PC-9 (cell line): ENCODE measurements around the gene ALX4. TPM values are rescaled to one million over a fixed set of nuclear protein-coding genes. Genes with fewer than 3 reads are reported as not detected.

ENCODE experiments used
- BruUV-seq: library from RNA; stranded (reverse); fragments of 400-500 nt; replicated peaks from 2 replicates; lab custom pipeline; 2021; lab: Mats Ljungman, UMichigan
- CTCF ChIA-PET: fragments of 300-600 bp; sonication (Branson Sonifier 250); formaldehyde crosslinking; loops from one replicate; lab custom pipeline; 2022; ENCODE audit warnings: antibody characterized with exemption; lab: Charles Lee
- POLR2A ChIA-PET: fragments of 300-600 bp; sonication (Branson Sonifier 250); formaldehyde crosslinking; loops from one replicate; lab custom pipeline; 2022; ENCODE audit warnings: antibody characterized with exemption; ENCODE audit not compliant: unreplicated experiment; lab: Charles Lee
- DNase-seq, 2 experiments: peaks; one replicate each; pipeline versions ENCODE4 v3.0.0 to v3.0.0-alpha.2; 2015 to 2022; ENCODE audit warnings: mixed read lengths in 1 of 2
- H2AFZ ChIP-seq: fragments of 200-600 bp; sonication (generic); 2 replicates; pipeline ENCODE4 v1.8.1; 2017; ENCODE audit warnings: antibody characterized with exemption
- H3F3A ChIP-seq: fragments of 200-600 bp; sonication (generic); 2 replicates; pipeline ENCODE4 v1.8.1; 2017; ENCODE audit warnings: antibody characterized with exemption, mild to moderate bottlenecking, low read depth; ENCODE audit not compliant: insufficient read depth
- H3K27ac ChIP-seq: fragments of 200-600 bp; sonication (generic); 2 replicates; pipeline ENCODE4 v1.6.1; 2016; ENCODE audit warnings: mixed run types
- H3K27me3 ChIP-seq: fragments of 200-600 bp; sonication (generic); 2 replicates; pipeline ENCODE4 v1.6.1; 2016; ENCODE audit warnings: low read depth, mixed run types; ENCODE audit not compliant: insufficient read depth
- H3K36me3 ChIP-seq: fragments of 200-600 bp; sonication (generic); 2 replicates; pipeline ENCODE4 v1.6.1; 2016; ENCODE audit warnings: low read depth, mixed run types
- H3K4me1 ChIP-seq: fragments of 200-600 bp; sonication (generic); replicated peaks from 2 replicates; pipeline ENCODE4 v1.6.1; 2016; ENCODE audit warnings: mixed run types; ENCODE audit not compliant: insufficient read depth
- H3K4me2 ChIP-seq: fragments of 200-600 bp; sonication (generic); 2 replicates; pipeline ENCODE4 v1.6.1; 2017; ENCODE audit warnings: mixed run types
- H3K4me3 ChIP-seq: fragments of 200-600 bp; sonication (generic); 2 replicates; pipeline ENCODE4 v1.6.1; 2016; ENCODE audit warnings: mixed run types
- H3K79me2 ChIP-seq: fragments of 200-600 bp; sonication (generic); 2 replicates; pipeline ENCODE4 v1.6.1; 2017; ENCODE audit warnings: low read depth, mixed run types
- H3K9me2 ChIP-seq: fragments of 200-600 bp; sonication (generic); 2 replicates; pipeline ENCODE4 v1.8.1; 2017; ENCODE audit warnings: mild to moderate bottlenecking; ENCODE audit not compliant: insufficient read depth
- H3K9me3 ChIP-seq: fragments of 200-600 bp; sonication (generic); 2 replicates; pipeline ENCODE4 v1.8.1; 2016; ENCODE audit warnings: low read depth; ENCODE audit not compliant: insufficient read depth
- H4K20me1 ChIP-seq: fragments of 200-600 bp; sonication (generic); 2 replicates; pipeline ENCODE4 v1.8.1; 2017; ENCODE audit not compliant: insufficient read depth
- EZH2 ChIP-seq: fragments of 200-600 bp; sonication (generic); IDR thresholded peaks from 2 replicates; pipeline ENCODE4 v1.8.0; 2017; ENCODE audit warnings: antibody characterized with exemption, low read depth
- intact Hi-C: fragments of 100-400 bp; cut with micrococcal nuclease; formaldehyde crosslinking; loops from one replicate; pipeline ENCODE4 v1.10.0; 2022; ENCODE audit not compliant: unreplicated experiment
- total RNA-seq: library from RNA; stranded (reverse); gene quantifications from 2 replicates; pipeline ENCODE4 v1.2.3, GENCODE V29; 2021
- TF ChIP-seq, protein P1 (sequence below): fragments of 200-600 bp; sonication (generic); conservative IDR thresholded peaks from 2 replicates; pipeline ENCODE4 v1.6.1; 2017; ENCODE audit warnings: mixed run types, antibody characterized with exemption, mild to moderate bottlenecking, moderate library complexity

Gene ALX4
- total RNA-seq, 1 experiment from 2014 or later = not detected

DNA sequence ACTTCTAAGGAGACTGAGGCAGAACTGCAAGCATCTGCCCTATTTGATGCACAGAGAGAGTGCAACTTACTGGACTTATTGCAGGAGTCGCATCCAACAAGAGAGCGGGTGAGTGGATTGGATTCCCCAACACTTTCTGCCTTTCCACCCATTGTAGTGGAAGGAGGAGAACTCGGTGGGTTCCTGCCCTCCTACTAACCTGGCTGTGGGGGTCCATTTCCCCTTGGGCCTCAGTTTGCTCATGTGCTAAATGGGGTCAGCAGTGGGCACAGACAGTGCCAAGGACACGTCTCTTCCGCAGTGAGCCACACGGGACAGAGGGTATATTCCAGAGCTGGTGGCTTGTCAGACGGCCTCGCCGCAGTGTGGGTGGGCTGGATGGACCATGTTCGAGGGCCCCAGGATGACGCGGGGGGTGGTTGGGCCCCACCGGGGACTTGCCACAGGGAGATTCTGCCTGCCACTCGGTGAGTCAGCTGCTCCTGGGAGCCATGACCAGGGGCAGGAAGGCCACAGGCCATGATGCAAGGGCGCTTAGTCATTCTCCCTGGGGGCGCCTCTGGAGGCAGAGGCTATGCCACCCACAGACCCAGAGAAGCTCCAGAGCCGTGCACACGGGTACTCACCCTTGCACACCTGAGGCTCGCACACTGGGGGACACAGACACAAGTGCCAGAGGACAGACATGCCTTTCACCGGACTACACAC, 8.2 kb downstream of the ALX4 start:
- no peaks in the 10 kb centered on the region for H3K36me3 ChIP-seq
- ChIA-PET POLR2A (interaction anchor here (0.5 to 0.6 kb wide), 2 partner anchors 879 to 990 kb away, joined by 3 to 4 read pairs; no protein-coding TSS in a partner anchor), CTCF (no interaction called here)
- DNase-seq = peak; percentile 74 to 80
- H4K20me1 ChIP-seq = no peaks in the 10 kb centered on the region
- H3K27me3 ChIP-seq = peaks cover 8% of the 10 kb centered on the region; the same call in 1 of the 2 replicates
- H3F3A ChIP-seq = peaks cover 12% of the 10 kb centered on the region; the same call in 1 of the 2 replicates
- peak overlapping the region; percentile 50 for H3K27ac ChIP-seq
- intact Hi-C loops = no loop called here
- H3K79me2 ChIP-seq = no peaks in the 10 kb centered on the region
- peaks cover 32% of the 10 kb centered on the region for H3K4me1 ChIP-seq
- no peak overlapping the region for H2AFZ ChIP-seq
- no peak for TF ChIP-seq EZH2
- TF ChIP-seq, protein P1, sequence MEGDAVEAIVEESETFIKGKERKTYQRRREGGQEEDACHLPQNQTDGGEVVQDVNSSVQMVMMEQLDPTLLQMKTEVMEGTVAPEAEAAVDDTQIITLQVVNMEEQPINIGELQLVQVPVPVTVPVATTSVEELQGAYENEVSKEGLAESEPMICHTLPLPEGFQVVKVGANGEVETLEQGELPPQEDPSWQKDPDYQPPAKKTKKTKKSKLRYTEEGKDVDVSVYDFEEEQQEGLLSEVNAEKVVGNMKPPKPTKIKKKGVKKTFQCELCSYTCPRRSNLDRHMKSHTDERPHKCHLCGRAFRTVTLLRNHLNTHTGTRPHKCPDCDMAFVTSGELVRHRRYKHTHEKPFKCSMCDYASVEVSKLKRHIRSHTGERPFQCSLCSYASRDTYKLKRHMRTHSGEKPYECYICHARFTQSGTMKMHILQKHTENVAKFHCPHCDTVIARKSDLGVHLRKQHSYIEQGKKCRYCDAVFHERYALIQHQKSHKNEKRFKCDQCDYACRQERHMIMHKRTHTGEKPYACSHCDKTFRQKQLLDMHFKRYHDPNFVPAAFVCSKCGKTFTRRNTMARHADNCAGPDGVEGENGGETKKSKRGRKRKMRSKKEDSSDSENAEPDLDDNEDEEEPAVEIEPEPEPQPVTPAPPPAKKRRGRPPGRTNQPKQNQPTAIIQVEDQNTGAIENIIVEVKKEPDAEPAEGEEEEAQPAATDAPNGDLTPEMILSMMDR = no peak
- H3K4me2 ChIP-seq = peak overlapping the region; percentile 60
- H3K9me3 ChIP-seq = no peaks in the 10 kb centered on the region
- no peak overlapping the region; the same call in 1 of the 2 replicates for H3K4me3 ChIP-seq
- BruUV-seq = no TSS peak
- no peaks in the 10 kb centered on the region for H3K9me2 ChIP-seq

- ChIA-PET CTCF (no interaction called here), POLR2A (interaction anchor here (0.6 kb wide), 1 partner anchor 880 kb away, joined by 3 read pairs; no protein-coding TSS in a partner anchor)
- Histone ChIP-seq H3K4me3 (no peak overlapping the region), H2AFZ (no peak overlapping the region), H3K36me3 (no peaks in the 10 kb centered on the region), H3F3A (peaks cover 12% of the 10 kb centered on the region; the same call in 1 of the 2 replicates), H4K20me1 (no peaks in the 10 kb centered on the region), H3K27ac (peak overlapping the region; percentile 50), H3K27me3 (0 out of 2 replicates have a peak, but pooled peaks cover 3% of the 10 kb centered on the region), H3K79me2 (no peaks in the 10 kb centered on the region), H3K4me1 (peaks cover 32% of the 10 kb centered on the region), H3K4me2 (peak overlapping the region; percentile 60), H3K9me3 (no peaks in the 10 kb centered on the region), H3K9me2 (no peaks in the 10 kb centered on the region)
- peak; percentile 61 for DNase-seq
- TSS peak; percentile 99 for BruUV-seq
- intact Hi-C loops = no loop called here
- TF ChIP-seq, protein P1 = no peak
- TF ChIP-seq EZH2 = no peak
These were observed 8.9 kb downstream of the ALX4 start for GRCh38 chr11:44300844-44301563.

- intact Hi-C loops = no loop called here
- Histone ChIP-seq H3F3A (peaks cover 12% of the 10 kb centered on the region; the same call in 1 of the 2 replicates), H3K27me3 (no peaks in the 10 kb centered on the region), H3K79me2 (no peaks in the 10 kb centered on the region), H4K20me1 (no peaks in the 10 kb centered on the region), H3K36me3 (no peaks in the 10 kb centered on the region), H3K4me1 (peaks cover 32% of the 10 kb centered on the region), H3K9me2 (no peaks in the 10 kb centered on the region), H3K4me3 (no peak overlapping the region), H3K9me3 (no peaks in the 10 kb centered on the region), H3K4me2 (no peak overlapping the region), H3K27ac (no peak overlapping the region), H2AFZ (no peak overlapping the region)
- ChIA-PET CTCF (no interaction called here), POLR2A (no interaction called here)
- DNase-seq = no peak
- TF ChIP-seq, protein P1 = no peak
- TF ChIP-seq EZH2 = no peak
- BruUV-seq = no TSS peak
These were observed 11.1 kb downstream of the ALX4 start for GRCh38 chr11:44298862-44299261.
